ENCODE measurements around the gene SETDB2. TPM values are rescaled to one million over a fixed set of nuclear protein-coding genes. Genes with fewer than 3 reads are reported as not detected.

SETDB2 gene
- total RNA-seq, 4 donors from 2014 or later, result 1.7 to 6.2 (median 4.6) TPM

DNA sequence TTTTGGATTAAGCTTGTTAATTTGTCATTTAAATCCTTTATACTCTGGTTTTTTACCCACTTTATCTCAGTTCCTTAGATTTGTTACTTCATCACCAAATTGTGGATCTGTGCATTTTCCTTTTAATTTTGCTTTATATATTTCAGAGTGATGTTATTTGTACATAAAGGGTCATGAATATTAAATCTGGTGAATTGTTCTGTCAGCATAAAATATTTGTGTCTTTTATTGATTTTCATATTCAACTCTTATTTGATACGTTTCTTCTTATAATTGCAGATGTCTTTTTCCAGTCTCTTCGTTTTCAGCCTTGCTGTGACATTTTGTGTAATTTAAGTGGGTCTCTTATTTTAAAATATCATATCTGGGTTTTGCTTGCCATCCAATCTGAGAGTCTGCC, 4.7 kb downstream of the SETDB2 start:
- Histone ChIP-seq H3K4me1 (peaks cover 9 to 20% of the 10 kb centered on the region in 2 donors), H3K27me3 (no peaks in the 10 kb centered on the region), H3K36me3 (peaks cover 0 to 5% of the 10 kb centered on the region in 2 donors), H3K27ac (no peak overlapping the region), H3K4me3 (no peak overlapping the region), H3K9me3 (no peaks in the 10 kb centered on the region)
- ATAC-seq (no peak), DNase-seq (no peak)
- TF ChIP-seq, protein P1, sequence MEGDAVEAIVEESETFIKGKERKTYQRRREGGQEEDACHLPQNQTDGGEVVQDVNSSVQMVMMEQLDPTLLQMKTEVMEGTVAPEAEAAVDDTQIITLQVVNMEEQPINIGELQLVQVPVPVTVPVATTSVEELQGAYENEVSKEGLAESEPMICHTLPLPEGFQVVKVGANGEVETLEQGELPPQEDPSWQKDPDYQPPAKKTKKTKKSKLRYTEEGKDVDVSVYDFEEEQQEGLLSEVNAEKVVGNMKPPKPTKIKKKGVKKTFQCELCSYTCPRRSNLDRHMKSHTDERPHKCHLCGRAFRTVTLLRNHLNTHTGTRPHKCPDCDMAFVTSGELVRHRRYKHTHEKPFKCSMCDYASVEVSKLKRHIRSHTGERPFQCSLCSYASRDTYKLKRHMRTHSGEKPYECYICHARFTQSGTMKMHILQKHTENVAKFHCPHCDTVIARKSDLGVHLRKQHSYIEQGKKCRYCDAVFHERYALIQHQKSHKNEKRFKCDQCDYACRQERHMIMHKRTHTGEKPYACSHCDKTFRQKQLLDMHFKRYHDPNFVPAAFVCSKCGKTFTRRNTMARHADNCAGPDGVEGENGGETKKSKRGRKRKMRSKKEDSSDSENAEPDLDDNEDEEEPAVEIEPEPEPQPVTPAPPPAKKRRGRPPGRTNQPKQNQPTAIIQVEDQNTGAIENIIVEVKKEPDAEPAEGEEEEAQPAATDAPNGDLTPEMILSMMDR (IDR thresholded peaks at IDR 0.05 in 4 of 5, conservative IDR thresholded peaks at IDR 0.05 in 1 of 5), result no peak
- no peak for TF ChIP-seq POLR2A (IDR thresholded peaks at IDR 0.05)
- intact Hi-C loops (cut with DNase I; ENCODE audit: low total_unique reads) (no loop called here), in situ Hi-C loops (cut with MboI; ENCODE audit: low sequenced_read_pairs in 4 of 4) (loop anchor here in 1 of 4 donors (25.0 kb wide), 1 partner anchor 336 kb away; no protein-coding TSS in a partner anchor)

DNA sequence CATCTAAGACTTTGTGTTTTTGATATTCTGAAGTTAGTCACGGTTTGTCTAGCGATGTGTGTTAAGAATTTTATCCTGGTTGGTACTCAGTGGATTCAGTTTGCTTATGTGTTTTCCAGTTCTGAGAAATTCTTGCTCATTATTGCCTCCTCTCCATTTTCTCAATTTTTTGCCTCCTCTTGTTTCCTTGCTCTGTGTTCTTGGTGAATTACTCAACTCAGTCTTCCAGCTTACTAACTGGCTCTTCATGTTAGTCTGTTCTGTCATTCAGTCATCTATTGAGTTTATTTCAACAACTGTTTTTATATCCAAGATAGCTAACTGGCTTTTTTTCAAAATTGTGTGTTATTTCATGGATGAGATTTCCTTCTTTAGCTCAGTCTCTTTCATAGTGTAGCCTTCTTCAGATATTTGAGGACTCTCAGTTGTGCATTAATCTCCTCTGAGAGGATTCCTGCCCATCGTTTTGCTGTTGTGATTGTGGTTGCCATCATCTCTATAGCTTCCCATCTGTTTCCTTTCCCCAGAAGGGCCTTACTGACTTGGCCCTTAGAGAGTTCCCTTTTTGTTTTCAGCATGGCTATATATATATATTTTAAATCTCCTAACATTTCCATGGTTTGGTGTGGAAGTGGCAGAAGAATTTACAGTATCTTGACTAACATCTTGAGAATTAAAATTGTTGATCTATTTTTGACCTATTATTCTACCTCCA, 6.2 kb downstream of the SETDB2 start:
- DNase-seq, result no peak
- ATAC-seq, result no peak
- intact Hi-C loops (cut with DNase I; ENCODE audit: low total_unique reads), result no loop called here
- in situ Hi-C loops (cut with MboI; ENCODE audit: low sequenced_read_pairs in 4 of 4), result no loop called here
- peaks cover 4 to 14% of the 10 kb centered on the region in 2 donors for H3K4me1 ChIP-seq
- H3K9me3 ChIP-seq, result no peaks in the 10 kb centered on the region
- no peak overlapping the region for H3K4me3 ChIP-seq
- no peak overlapping the region for H3K27ac ChIP-seq
- no peaks in the 10 kb centered on the region for H3K27me3 ChIP-seq
- peaks cover 0 to 5% of the 10 kb centered on the region in 2 donors for H3K36me3 ChIP-seq
- TF ChIP-seq POLR2A (IDR thresholded peaks at IDR 0.05), result no peak
- TF ChIP-seq, protein P1 (IDR thresholded peaks at IDR 0.05 in 4 of 5, conservative IDR thresholded peaks at IDR 0.05 in 1 of 5), result no peak

DNA sequence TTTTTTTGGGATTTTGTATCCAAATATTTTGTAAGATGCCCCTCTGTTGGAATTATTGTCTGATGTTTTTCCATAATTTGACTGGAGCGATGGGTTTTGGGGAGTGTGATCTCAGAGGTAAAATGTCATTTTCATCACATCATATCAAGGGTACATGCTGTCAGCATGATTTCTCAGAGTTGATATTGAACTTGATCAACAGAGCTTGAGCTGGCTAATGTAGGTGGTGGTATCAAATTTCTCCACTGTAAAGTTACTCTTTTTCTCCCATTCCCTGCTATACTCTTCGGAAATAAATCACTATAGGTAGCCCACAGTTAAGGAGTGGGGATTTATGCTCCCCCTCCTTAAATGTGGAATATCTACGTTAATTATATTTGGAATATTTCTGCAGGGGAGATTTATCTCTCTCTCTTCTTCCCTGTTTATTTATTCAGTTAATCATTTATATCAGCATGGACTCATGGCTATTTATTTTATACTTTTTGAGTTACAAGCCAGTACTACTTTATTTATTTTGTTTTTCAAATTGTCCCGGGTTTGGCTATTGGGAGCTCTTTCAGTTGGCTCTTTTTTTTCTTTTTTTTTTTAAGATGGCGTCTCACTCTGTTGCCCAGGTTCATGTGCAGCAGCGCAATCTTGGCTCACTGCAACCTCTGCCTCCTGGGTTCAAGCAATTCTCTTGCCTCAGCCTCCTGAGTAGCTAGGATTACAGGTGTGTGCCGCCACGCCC, 8.8 kb downstream of the SETDB2 start:
- intact Hi-C loops (cut with DNase I; ENCODE audit: low total_unique reads), result no loop called here
- H3K27me3 ChIP-seq, result no peaks in the 10 kb centered on the region
- no peaks in the 10 kb centered on the region for H3K4me1 ChIP-seq
- no peak overlapping the region for H3K27ac ChIP-seq
- in situ Hi-C loops (cut with MboI; ENCODE audit: low sequenced_read_pairs in 4 of 4), result no loop called here
- peaks cover 0 to 5% of the 10 kb centered on the region in 2 donors for H3K36me3 ChIP-seq
- TF ChIP-seq POLR2A (IDR thresholded peaks at IDR 0.05), result no peak
- TF ChIP-seq, protein P1 (IDR thresholded peaks at IDR 0.05 in 4 of 5, conservative IDR thresholded peaks at IDR 0.05 in 1 of 5), result no peak
- H3K4me3 ChIP-seq, result no peak overlapping the region
- H3K9me3 ChIP-seq, result no peaks in the 10 kb centered on the region
- DNase-seq, result no peak
- ATAC-seq, result no peak

DNA sequence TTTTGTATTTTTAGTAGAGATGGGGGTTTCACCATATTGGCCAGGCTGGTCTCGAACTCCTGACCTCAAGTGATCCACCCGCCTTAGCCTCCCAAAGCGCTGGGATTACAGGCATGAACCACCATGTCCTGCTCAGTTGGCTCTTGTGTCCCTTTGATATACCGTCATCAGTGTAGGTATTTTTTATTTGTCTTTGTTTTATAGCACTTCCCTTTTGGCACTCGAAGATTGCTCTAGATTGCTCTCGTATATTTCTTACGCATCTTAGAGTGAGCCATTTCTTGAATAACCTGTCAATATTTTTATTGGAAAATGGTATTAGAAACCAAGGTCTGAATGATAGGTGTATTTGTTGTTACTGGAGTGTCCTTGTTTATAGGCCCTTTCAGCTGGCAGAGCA, 9.4 kb downstream of the SETDB2 start:
- Histone ChIP-seq H3K27ac (no peak overlapping the region), H3K4me1 (no peaks in the 10 kb centered on the region), H3K27me3 (no peaks in the 10 kb centered on the region), H3K9me3 (no peaks in the 10 kb centered on the region), H3K36me3 (peaks cover 0 to 5% of the 10 kb centered on the region in 2 donors), H3K4me3 (no peak overlapping the region)
- DNase-seq, result no peak
- in situ Hi-C loops (cut with MboI; ENCODE audit: low sequenced_read_pairs in 4 of 4) (no loop called here), intact Hi-C loops (cut with DNase I; ENCODE audit: low total_unique reads) (no loop called here)
- ATAC-seq, result no peak
- no peak for TF ChIP-seq POLR2A (IDR thresholded peaks at IDR 0.05)
- TF ChIP-seq, protein P1 (IDR thresholded peaks at IDR 0.05 in 4 of 5, conservative IDR thresholded peaks at IDR 0.05 in 1 of 5), result no peak
